OCI-LY3 (cell line): Measurements from ENCODE around the gene SMURF1.

Experiments used
- EZH2phosphoT487 ChIP-seq: fragments of 200-600 bp; shearing (Covaris generic); IDR thresholded peaks from 2 replicates; pipeline ENCODE4 v1.6.1; 2018; ENCODE audit warnings: antibody characterized with exemption, mixed run types, low read depth
- TF ChIP-seq, protein P1 (sequence below): fragments of 200-600, 300-600 bp; sonication (generic); IDR thresholded peaks from 2 replicates; pipeline ENCODE4 v1.5.1; 2014; ENCODE audit warnings: antibody characterized with exemption, low read length, low read depth

DNA sequence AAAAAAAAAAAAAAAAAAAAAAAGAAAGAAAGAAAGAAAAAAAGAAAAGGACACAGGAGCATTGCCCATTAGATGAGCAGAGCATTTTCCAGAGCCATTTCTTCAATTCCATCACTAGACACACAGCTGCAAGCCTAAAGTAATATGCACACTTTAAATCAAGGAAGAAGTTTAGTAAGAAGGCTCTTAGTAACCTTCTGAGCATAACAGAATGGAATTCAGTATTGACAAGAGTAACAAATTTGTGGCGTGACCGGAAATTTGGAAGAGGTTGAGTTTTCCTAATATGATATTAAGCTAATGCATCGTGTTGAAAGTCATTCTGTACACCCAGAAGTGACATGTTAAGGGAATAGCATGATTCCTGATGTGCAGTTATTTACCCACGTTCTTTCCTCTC lies 35.3 kb downstream of the SMURF1 start:
- TF ChIP-seq, protein P1, sequence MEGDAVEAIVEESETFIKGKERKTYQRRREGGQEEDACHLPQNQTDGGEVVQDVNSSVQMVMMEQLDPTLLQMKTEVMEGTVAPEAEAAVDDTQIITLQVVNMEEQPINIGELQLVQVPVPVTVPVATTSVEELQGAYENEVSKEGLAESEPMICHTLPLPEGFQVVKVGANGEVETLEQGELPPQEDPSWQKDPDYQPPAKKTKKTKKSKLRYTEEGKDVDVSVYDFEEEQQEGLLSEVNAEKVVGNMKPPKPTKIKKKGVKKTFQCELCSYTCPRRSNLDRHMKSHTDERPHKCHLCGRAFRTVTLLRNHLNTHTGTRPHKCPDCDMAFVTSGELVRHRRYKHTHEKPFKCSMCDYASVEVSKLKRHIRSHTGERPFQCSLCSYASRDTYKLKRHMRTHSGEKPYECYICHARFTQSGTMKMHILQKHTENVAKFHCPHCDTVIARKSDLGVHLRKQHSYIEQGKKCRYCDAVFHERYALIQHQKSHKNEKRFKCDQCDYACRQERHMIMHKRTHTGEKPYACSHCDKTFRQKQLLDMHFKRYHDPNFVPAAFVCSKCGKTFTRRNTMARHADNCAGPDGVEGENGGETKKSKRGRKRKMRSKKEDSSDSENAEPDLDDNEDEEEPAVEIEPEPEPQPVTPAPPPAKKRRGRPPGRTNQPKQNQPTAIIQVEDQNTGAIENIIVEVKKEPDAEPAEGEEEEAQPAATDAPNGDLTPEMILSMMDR, result no peak
- no peak for TF ChIP-seq EZH2phosphoT487
